GM12865 (cell line): ENCODE results near the gene ARMC9.

Source experiments
- DNase-seq: peaks from one replicate; pipeline ENCODE4 v3.0.0; 2010; ENCODE audit warnings: low read depth
- H3K4me3 ChIP-seq: 2 replicates; pipeline ENCODE4 v1.5.1; 2011; ENCODE audit warnings: mild to moderate bottlenecking, low read depth, low read length, control low read depth
- TF ChIP-seq, protein P1 (sequence below): IDR thresholded peaks from 2 replicates; pipeline ENCODE4 v1.5.1; 2011; ENCODE audit warnings: low read length, control low read depth, low read depth, inconsistent platforms; ENCODE audit not compliant: insufficient read depth; ENCODE audit errors: missing control alignments

ARMC9 gene

DNA sequence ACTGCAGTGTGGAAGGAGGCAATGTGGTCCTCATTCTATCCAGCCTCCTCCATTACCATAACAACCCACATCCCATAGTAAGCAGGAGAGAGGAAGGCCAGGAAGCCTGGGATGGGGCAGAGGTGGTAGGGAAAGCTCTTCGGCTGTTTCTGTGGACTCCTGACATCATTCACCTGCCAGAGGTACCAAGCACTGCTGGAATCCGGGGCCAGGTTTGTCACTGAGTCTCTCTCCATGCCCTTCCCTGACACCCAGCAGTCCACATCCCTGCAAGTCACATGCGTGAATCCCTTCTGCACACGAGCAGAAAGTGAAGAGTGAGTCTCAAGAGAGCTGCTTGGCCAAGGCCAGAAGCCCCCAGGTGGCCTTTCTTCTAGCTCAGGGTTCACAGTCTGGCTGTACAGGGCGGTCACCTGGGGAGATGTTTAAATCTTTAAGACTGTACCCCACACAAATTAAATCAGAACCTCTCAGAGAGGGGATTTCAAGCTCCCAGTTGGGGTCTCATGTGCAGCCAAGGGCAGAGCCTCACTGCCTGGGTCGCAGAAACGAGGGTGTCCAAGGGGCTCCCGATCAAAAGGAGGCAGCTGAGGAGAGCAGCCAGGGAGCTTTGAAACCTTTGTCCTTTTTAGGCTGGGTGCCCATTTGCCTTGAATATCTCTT lies 94.2 kb downstream of the ARMC9 start:
- TF ChIP-seq, protein P1, sequence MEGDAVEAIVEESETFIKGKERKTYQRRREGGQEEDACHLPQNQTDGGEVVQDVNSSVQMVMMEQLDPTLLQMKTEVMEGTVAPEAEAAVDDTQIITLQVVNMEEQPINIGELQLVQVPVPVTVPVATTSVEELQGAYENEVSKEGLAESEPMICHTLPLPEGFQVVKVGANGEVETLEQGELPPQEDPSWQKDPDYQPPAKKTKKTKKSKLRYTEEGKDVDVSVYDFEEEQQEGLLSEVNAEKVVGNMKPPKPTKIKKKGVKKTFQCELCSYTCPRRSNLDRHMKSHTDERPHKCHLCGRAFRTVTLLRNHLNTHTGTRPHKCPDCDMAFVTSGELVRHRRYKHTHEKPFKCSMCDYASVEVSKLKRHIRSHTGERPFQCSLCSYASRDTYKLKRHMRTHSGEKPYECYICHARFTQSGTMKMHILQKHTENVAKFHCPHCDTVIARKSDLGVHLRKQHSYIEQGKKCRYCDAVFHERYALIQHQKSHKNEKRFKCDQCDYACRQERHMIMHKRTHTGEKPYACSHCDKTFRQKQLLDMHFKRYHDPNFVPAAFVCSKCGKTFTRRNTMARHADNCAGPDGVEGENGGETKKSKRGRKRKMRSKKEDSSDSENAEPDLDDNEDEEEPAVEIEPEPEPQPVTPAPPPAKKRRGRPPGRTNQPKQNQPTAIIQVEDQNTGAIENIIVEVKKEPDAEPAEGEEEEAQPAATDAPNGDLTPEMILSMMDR: no peak
- H3K4me3 ChIP-seq: no peak overlapping the region
- DNase-seq: no peak

GRCh38 chr2:231293163-231293562 lies 94.7 kb downstream of the ARMC9 start:
- no peak overlapping the region for H3K4me3 ChIP-seq
- TF ChIP-seq, protein P1: no peak
- no peak for DNase-seq

DNA sequence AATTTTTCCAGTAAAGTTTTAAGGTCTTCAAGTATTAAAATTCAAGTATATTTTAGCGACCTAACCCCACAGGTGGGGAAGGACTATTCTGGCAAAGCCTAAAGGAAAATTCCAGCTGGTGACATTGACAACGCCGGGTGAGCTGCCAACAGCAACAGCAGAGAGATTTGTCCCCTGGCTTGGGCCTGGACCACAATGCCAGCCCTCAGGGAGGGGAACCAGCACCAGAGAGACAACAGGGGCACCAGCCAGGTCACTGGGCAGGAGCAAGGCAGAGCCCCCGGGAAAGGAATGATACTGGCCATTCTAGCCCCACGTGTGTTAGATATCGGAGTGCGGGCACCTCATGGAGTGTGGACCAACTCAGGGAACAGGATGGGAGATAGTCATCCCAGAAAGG lies 95.7 kb downstream of the ARMC9 start:
- no peak overlapping the region for H3K4me3 ChIP-seq
- DNase-seq: no peak
- TF ChIP-seq, protein P1: no peak

DNA sequence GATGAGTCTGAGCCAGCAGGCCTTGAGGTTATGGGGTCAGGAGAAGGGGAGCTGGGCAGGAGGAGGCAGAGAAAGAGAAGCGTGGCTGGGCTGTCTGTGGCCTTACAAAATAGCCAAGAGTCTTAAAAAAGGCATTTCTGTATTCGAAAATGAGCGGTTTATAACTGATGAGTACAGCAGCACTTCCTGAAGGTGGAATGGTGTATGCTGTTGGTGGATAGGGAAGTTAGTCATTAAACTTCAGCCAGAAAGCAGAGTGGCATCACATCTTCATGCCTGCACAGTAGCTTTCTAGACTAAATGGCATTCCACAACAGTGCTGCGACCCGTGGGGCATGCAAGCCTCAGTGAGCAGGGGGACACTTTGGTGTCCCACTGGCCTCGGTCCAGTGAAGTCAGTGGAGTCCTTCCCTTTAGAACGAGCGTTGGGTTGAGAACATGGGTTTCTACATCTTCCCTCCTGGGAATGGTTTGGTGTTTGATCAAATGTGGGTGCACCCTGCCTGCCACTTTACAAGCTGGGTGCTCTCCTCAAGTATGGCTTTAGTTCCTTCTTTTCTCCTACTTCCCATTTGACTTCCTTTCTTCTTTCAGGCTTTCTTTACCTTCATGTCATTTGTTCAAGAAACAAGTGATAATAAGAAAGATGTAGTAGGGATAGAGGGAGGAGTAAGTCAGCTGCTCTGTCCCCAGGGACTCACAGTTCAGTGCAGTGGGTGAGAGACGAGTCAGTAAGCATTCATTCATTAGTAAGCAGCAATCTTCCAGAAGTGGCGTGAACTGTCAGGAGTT lies 96.3 kb downstream of the ARMC9 start:
- TF ChIP-seq, protein P1: no peak
- H3K4me3 ChIP-seq: no peak overlapping the region
- DNase-seq: no peak

- no peak overlapping the region for H3K4me3 ChIP-seq
- TF ChIP-seq, protein P1: no peak
Measured at GRCh38 chr2:231295363-231295655, 96.9 kb downstream of the ARMC9 start.

DNA sequence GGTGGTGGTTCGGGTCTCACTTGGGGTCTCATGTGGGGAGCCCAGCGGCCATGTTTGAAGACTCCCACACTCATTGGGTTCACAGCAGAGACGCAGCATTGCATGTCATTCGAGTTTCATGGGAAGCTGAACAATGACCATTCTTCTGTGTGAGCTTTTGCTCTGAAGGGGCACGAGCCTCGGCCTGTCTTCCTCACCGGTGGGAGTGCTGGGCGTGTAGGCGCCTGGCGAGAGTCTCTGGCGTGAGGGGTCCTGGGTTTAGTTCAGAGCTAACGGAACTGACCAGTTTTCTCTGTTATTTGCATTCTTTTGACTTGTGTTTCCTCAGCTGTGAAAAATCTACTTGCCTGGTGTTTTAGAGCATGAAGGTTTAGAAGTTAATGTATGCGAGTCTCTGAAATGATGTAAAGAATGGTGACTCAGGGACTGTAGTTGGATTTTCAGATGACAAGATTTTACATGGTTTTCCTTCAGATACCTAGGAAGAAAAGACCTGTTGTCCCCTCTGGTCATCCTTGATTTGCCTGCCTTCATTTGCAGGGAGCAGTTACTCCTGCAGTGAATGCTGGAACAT lies 98.1 kb downstream of the ARMC9 start:
- no peak overlapping the region for H3K4me3 ChIP-seq
- TF ChIP-seq, protein P1: no peak

More at GRCh38 chr2:231295363-231295655, 96.9 kb downstream of the ARMC9 start:
- no peak for DNase-seq

More for the DNA sequence above, 98.1 kb downstream of the ARMC9 start:
- no peak for DNase-seq
